HG03095 (cell line): ENCODE results near the gene FTH1.

Source experiments
- ATAC-seq: cut with Tn5 transposase; IDR thresholded peaks from one replicate; pipeline ENCODE4 v1.9.1; 2021; ENCODE audit warnings: moderate library complexity; ENCODE audit not compliant: unreplicated experiment

FTH1 gene

DNA sequence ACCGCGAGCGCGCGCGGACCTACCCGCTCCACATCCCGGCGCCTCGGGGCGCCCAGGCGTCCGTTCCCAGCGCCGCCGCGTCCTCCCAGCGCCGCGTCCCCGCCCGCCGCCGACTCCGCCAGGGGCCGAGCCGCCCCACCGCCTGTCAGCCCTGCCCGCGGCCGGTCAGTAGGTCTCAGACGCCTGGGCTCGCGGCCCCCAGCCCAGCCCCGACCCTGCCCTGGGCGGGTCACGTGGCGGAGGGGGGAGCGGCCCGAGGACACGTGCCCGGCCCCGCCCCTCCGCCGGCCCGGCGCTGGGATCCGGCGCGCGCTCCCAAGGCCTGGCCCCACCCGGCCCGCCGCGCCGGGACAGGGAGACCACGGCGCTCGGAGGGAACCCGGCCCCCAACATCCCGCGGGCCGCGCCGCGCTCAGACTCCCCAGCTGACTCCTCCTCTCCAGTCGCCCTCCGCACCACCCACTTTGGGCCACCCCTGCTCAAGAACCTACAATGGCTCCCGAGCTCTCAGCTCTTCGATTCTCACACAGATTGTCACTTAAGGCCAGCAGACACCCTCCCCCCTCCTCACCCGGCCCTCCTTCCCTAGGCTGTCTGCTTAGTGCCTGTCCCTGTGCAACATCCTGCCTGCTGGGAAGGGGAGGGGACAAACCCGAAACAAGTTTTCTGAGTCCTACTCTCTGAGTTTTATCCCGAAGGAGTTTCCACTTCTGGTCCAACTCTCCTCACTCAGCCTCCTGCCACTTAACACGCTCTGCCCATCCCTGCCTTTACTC lies 49.9 kb downstream of the FTH1 start, which contains the start of gene RAB3IL1:
RAB3IL1 (minus strand) TSS at position 233 of the 776 bp plus-strand sequence; CDS start at position 34, 199 bp downstream.
- no peak for ATAC-seq

DNA sequence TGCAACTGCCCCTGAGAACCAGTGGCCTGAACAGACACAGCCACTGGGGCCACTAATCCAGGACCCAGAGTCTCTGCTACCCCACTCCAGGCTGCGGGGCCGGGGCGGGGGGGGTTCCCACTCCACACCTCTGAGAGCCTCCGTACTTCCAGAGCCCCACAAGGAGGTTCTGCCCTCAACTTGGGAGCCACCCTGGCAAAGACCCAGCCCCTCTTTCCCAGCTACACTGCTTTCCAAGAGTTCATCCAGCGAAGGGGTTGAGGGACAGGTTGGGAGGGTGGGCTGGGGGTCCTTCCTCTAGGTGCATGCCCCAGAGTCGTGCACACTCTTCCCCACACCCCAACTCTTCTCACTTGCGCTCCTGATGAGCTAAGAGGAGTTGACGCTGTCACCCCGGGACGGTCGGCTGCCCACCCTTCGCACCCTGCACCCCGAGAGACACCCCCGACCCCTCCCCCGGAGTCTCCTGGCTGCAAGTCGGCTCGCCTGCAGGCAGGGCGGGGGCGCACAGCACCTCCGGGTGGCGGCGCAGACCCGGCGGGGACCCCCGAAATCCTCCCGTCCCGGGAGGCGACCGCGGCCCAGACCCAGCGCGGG lies 50.6 kb downstream of the FTH1 start:
- no peak for ATAC-seq

DNA sequence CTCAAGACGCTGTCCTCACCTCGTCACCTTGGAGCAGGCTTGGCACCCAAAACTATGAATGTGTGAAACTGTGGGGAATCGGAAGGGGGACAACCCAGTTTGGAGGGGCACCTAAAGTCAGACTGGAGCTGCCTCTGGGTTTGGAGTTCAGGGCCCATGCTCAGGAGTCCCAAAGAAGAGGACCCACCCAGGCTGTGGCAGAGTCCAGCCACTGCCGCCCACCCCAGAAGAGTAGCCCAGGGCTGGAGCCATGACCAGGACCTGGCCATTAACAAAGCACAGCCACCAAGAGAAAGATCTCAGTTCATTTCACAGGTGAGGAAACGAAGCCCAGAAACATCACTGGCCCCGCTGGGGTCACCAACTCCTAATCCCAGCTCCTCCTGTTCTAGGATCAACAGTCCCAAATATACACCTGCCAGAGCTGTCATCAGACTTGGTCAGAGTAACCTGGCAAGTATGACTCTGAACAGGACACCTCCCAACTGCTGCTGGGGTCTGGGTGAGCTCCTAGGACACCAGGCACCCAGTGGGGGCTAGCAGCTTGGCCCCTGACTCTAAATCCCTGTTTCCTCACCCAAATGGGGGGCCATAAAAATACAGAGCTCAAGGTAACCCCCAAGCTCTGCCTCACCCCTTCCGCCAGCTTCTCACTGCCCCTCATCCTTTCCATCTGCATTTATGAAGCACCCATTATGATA lies 52.8 kb downstream of the FTH1 start:
- no peak for ATAC-seq
